Myocyte (in vitro differentiated cells): Measurements from ENCODE around the gene ABCC10. TPM values are rescaled to one million over a fixed set of nuclear protein-coding genes. Genes with fewer than 3 reads are reported as not detected.
"Not testable (repeated sequence)": the region's sequence is repeated elsewhere in the genome, so short reads cannot be mapped to it uniquely, and the experiment has no call there.

Experiments used
- DNase-seq: peaks from one replicate; pipeline ENCODE4 v3.0.0-alpha.2; 2012; ENCODE audit warnings: low read depth
- polyA plus RNA-seq: library from polyadenylated mRNA; unstranded; fragments of >200 nt; gene quantifications from one replicate; pipeline ENCODE4 v1.2.1, GENCODE V29; 2012; ENCODE audit warnings: missing spikeins
- total RNA-seq: library from RNA; depleted of rRNA; stranded (reverse); fragments of >200 nt; gene quantifications from 2 replicates; pipeline ENCODE4 v1.2.3, GENCODE V29; 2014

Gene ABCC10
- 10.5 and 11.6 TPM in 2 replicates for total RNA-seq
- 19.9 TPM for polyA plus RNA-seq

DNA sequence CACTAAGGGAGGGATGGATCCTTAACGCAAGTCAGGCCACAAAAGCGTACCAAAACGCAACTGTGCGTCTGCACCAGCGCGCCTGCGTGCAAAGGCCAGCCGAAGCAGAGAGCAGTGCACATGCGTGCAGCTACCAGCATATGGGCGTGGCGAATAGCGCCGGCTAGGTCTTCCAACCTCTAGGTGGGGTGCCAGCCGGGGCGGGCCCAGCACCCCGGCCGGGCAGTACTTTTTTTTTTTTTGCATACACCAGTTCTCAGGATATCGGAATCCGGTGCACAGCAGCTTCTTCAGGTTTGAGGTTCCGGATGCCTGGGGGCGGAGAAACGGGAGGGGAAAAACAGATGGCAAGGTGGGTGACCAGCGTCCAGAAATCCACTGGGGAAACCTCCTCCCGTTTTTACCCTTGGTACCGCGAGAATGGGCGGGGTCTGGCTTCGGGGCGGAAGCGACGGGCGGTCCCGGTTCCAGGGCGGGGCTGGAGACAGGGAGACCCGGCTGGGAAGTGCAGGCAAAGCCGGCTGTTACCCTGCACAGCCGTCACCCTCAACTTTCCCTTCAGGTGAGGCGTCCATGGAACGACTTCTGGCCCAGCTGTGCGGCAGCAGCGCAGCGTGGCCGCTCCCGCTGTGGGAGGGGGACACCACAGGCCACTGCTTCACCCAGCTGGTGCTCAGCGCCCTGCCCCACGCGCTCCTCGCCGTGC is at the start of gene ABCC10:
Gene ABCC10 (plus strand): TSS at position 136 of the 706 bp plus-strand sequence. CDS start 438 bp downstream, at position 574.
- peak; percentile 96 for DNase-seq

DNA sequence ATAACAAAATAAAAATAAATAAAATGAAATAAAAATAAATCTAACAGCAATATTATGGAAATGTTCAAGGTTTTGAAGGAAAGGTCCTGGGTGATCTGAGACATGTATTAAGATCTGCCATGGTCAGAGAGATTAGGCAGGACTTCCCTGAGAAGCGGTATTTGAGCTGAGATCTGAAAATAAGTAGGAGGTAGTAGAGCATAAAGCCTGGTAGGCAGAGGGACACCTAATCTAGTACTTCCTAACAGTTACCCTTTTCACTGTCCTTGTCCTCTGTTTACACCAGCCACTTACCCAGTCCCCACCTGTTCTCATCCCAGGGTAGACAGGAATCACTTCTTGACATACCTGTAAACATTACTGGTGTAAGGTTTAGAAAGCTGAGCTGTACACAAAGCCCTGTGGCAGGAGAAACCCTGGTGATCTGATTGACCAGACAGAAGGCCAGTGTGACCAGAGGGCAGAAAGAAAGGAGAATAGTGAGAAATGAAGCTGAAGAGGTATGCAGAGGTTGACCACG is 49.6 kb upstream of the ABCC10 start:
- DNase-seq: no peak

DNA sequence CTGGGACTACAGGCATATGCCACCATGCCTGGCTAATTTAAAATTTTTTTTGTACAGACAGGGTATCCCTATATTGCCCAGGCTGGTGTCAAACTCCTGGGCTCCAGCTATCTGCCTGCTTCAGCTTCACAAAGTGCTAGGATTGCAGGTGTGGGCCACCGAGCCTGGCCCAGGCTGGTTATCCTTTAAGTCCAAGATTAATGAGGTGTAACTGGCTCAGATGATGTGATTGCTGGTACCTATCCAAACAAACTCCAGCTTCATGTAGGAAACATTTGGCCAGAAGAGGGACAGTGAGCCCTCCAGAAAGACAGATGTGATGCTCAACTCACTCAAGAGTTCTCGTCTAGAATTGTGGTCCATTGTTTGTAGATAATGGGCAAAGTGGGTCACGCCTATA is 48.7 kb upstream of the ABCC10 start:
- no peak for DNase-seq

- DNase-seq: not testable (repeated sequence)
Measured at GRCh38 chr6:43380858-43381257, 46.5 kb upstream of the ABCC10 start.

- DNase-seq: no peak
Measured at GRCh38 chr6:43383021-43383667, 44.2 kb upstream of the ABCC10 start.

- DNase-seq: no peak
Measured at GRCh38 chr6:43386492-43386891, 40.8 kb upstream of the ABCC10 start.

DNA sequence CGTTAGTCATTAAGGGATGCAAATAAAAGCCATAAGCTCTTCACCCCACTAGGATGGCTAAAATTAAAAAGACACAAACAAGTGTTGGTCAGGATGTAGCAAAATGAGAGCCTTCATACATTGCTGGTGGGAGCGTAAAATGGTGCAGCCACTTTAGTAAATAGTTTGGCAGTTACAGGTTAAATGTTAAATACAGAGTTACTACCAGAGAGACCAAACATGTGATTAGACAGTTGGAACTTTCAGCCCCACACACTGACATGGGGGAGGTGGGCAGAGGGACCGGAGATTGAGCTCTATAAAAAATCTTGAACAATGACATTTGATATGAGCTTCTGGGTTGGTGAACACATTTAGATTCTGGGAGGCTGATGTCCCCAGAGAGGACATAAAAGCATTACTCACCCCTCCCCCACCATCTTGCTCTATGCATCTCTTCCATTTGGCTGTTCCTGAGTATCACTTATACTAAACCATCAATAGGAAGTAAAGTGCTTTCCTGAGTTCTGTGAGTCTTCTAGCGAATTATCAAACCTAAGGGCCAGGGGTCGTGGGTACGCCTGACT is 37.5 kb upstream of the ABCC10 start:
- no peak for DNase-seq

DNA sequence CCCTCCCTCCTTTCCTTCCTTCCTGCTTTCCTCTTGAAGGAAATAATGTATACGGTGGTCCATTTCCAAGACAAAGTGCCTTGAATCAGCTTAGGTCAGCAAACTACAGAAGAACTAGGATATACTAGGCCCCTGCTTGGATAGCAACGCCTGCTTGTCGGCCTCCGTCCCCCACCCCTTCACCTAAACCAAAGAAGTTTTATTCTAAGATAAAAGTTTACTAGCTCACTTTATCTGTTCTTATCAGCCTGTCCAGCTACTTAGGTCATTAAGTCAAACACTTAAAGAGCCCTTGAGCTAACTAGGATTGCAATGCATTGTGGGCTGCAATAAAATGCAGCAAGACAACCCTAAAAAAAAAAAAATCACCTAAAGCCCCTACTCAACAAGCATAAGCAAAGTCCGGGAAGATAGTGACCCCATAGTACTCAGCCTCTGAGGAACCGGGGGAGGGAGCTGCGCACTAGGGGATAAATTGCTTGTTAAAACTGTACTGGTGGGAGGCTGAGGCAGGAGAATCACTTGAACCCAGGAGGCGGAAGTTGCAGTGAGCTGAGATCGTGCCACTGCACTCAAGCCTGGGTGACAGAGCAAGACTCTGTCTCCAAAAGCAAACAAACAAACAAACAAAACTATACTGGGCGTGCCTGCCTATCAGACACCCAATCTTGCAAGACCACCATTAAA is 36.4 kb upstream of the ABCC10 start:
- DNase-seq: not testable (repeated sequence)

- peak; percentile 20 for DNase-seq
Measured at GRCh38 chr6:43391440-43392031, 35.8 kb upstream of the ABCC10 start.

DNA sequence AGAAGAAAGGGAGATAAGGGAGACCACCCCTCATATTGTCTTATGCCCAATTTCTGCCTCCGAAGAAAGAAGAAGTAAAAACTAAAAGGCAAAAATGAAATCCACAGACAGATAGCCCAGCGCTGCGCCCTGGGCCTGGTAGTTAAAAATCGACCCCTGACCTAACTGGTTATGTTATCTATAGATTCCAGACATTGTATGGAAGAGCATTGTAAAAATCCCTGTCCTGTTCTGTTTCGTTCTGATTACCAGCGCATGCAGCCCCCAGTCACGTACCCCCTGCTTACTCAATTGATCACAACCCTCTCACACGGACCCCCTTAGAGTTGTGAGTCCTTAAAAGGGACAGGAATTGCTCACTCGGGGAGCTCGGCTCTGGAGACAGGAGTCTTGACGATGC is 34.2 kb upstream of the ABCC10 start:
- DNase-seq: not testable (repeated sequence)

GRCh38 chr6:43393602-43394001 is 33.7 kb upstream of the ABCC10 start:
- DNase-seq: no peak

- no peak for DNase-seq
Measured at GRCh38 chr6:43394982-43395381, 32.4 kb upstream of the ABCC10 start.

GRCh38 chr6:43395776-43396175 is 31.6 kb upstream of the ABCC10 start:
- peak; percentile 47 for DNase-seq

- DNase-seq: no peak
Measured at GRCh38 chr6:43396408-43397149, 30.8 kb upstream of the ABCC10 start.

DNA sequence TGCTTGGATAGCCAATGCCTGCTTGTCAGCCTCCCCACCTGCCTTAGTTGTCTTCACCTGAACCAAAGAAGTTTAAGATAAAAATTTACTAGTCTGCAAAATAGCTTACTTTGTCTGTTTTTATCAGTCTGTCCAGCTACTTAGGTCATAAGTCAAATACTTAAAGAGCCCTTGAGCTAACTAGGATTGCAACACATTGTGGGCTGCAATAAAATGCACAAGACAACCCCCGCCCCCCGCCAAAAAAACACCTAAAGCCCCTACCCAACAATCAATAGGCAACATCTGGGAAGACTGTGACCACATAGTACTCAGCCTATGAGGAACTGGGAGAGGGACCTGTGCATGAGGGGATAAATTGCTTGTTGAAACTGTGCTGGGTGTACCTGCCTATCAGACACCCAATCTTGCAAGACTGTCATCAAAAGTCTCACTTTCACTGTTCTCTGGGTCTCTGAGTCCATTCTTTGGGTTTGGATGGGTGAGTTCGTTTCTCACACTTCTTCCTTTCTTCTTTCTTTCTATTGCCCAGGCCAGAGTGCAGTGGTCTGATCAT is 27.3 kb upstream of the ABCC10 start:
- DNase-seq: no peak

DNA sequence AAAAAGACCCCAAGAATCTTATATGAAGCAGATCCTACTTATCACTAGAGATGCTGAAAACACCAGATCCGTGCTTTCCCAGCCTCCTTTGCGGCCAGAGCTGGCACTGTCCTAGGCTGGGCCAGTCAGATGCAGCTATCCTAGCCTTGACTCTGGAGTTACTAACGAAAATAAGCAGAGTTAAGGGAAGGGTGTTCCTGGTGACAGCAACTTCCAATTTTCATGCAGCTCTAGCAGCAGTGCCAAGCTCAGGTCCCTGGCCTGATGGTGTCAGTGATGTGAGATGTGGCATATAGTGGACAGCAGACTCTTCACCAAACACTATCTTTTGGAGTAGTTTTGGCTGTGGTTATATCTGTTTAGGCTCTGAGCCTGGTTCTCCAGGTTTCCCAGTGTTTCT is 25.6 kb upstream of the ABCC10 start:
- DNase-seq: no peak

DNA sequence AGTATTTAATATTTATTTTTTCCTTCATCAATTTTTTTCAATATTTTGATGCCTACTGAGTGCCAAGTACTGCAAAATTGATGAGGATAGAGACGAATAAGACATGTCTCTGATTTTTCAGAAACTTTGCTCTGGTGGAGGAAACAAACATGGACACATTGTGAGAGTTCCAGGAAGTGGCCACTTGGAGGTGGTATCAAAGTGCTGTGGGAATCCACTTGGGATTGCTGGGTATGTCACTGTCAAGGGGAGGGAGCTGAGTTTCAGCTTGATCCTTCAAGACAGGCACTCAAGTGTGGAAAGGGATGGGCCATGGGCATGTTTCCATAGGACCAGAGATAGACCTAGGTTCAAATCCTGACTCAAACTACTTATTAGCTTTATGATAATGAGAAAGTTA is 24.5 kb upstream of the ABCC10 start:
- no peak for DNase-seq

DNA sequence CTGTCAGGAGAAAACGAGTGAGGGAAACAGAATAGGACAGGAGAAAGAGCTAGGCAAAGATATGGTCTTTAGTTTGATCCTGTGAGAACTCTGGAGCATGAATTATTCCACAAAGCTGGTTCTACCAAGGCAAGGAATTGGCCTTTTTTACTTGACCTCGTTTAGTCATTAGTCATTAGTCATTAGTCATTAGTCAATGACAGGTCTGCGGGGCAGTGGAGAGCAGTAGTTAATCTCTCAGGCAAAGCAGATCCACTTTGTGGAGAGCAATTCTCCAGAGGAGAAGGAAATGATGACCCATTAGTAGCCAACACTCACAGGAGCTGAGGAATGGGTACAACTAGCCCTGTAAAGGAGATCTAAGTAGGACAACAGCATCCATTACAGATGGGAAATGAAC is 22.0 kb upstream of the ABCC10 start:
- no peak for DNase-seq

- no peak for DNase-seq
Measured at GRCh38 chr6:43407296-43407695, 20.0 kb upstream of the ABCC10 start.

DNA sequence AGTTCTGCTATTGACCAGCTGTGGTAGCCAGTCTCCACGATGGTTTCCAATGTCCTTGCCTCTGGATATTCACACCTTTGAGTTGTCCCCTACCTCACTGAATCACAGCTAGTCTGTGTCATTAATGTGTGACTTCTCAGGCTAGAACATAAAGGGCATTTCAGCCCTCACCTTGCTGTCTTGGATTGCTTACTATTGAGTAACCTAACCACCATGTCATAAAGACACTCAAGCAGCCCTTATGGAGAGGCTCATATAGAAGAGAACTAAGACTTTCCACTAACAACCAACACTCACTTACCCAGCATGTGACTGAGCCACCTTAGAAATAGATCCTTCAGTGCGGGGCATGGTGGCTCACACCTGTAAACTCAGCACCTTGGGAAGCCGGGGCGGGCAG is 19.1 kb upstream of the ABCC10 start:
- no peak for DNase-seq
